H1 (cell line): ENCODE measurements around the gene SKAP2. TPM values are rescaled to one million over a fixed set of nuclear protein-coding genes. Genes with fewer than 3 reads are reported as not detected.

Source experiments
- CTCF ChIA-PET: fragments of 300-600 bp; sonication (Branson Sonifier 250); formaldehyde crosslinking; loops from one replicate; lab custom pipeline; 2021; ENCODE audit not compliant: partially characterized antibody; lab: Charles Lee
- POLR2A ChIA-PET: fragments of 300-600 bp; sonication (Branson Sonifier 250); formaldehyde crosslinking; loops from one replicate; lab custom pipeline; 2021; ENCODE audit warnings: inconsistent platforms; ENCODE audit not compliant: partially characterized antibody; lab: Charles Lee
- DNase-seq, 2 experiments: peaks; one replicate each; pipeline versions ENCODE4 v3.0.0 to v3.0.0-alpha.2; 2010 to 2022; ENCODE audit warnings: low spot score in 2 of 2, low read depth in 1 of 2, mixed read lengths in 1 of 2
- FAIRE-seq: peaks from 2 replicates; lab custom pipeline; 2011; peaks lifted over from hg19 to GRCh38; lab: Jason Lieb, UNC
- H2AFZ ChIP-seq: 2 replicates; pipeline ENCODE4 v1.8.1; 2012; ENCODE audit warnings: low read length, inconsistent platforms
- H2AK5ac ChIP-seq: 2 replicates; pipeline ENCODE4 v1.6.1; 2013; ENCODE audit warnings: low read depth, low read length
- H2BK120ac ChIP-seq: replicated peaks from 2 replicates; pipeline ENCODE3; 2013; ENCODE audit warnings: low read depth, low read length, inconsistent platforms
- H2BK12ac ChIP-seq: 2 replicates; pipeline ENCODE4 v1.6.1; 2013; ENCODE audit warnings: low read depth, low read length
- H2BK15ac ChIP-seq: 2 replicates; pipeline ENCODE4 v1.6.1; 2013; ENCODE audit warnings: low read length
- H2BK20ac ChIP-seq: 2 replicates; pipeline ENCODE4 v1.6.1; 2013; ENCODE audit warnings: low read length
- H2BK5ac ChIP-seq: 2 replicates; pipeline ENCODE4 v1.6.1; 2013; ENCODE audit warnings: low read depth, low read length
- H3K14ac ChIP-seq: 2 replicates; pipeline ENCODE4 v1.6.1; 2013; ENCODE audit warnings: inconsistent platforms; ENCODE audit not compliant: insufficient read length
- H3K18ac ChIP-seq: 2 replicates; pipeline ENCODE4 v1.6.1; 2013; ENCODE audit warnings: low read length; ENCODE audit errors: extremely low read depth
- H3K23ac ChIP-seq: 2 replicates; pipeline ENCODE4 v1.6.1; 2013; ENCODE audit warnings: inconsistent platforms; ENCODE audit not compliant: insufficient read length
- H3K23me2 ChIP-seq: 2 replicates; pipeline ENCODE4 v1.6.1; 2013; ENCODE audit warnings: low read depth, low read length
- H3K27ac ChIP-seq: 2 replicates; pipeline ENCODE4 v1.6.1; 2011; ENCODE audit warnings: low read depth, low read length, inconsistent platforms
- H3K27me3 ChIP-seq, 4 experiments: replicated peaks in 1 of 4; 1 replicate in 1 of 4; 2 replicates in 3 of 4; pipeline versions ENCODE4 v1.6.1 to v1.8.1; 2011 to 2013; ENCODE audit warnings: low read length in 3 of 4, mild to moderate bottlenecking in 3 of 4, inconsistent platforms in 2 of 4, mixed read lengths in 2 of 4, moderate library complexity in 1 of 4; ENCODE audit not compliant: control insufficient read depth in 3 of 4, insufficient read depth in 3 of 4; ENCODE audit errors: extremely low read depth in 1 of 4
- H3K36me3 ChIP-seq, 4 experiments: 2 replicates each; pipeline versions ENCODE4 v1.6.1 to v1.8.1; 2011 to 2013; ENCODE audit warnings: mild to moderate bottlenecking in 4 of 4, low read length in 3 of 4, moderate library complexity in 2 of 4, control low read depth in 1 of 4, inconsistent platforms in 1 of 4; ENCODE audit not compliant: insufficient read depth in 4 of 4, control insufficient read depth in 2 of 4
- H3K4ac ChIP-seq: replicated peaks from 2 replicates; pipeline ENCODE3; 2013; ENCODE audit warnings: low read length, low read depth, mixed read lengths, inconsistent platforms; ENCODE audit not compliant: insufficient read length
- H3K4me1 ChIP-seq, 4 experiments: replicated peaks in 1 of 4; 1 replicate in 1 of 4; 2 replicates in 3 of 4; pipeline versions ENCODE4 v1.6.1 to v1.8.1; 2011 to 2013; ENCODE audit warnings: low read length in 3 of 4, inconsistent platforms in 2 of 4, mixed read lengths in 1 of 4; ENCODE audit not compliant: insufficient read depth in 4 of 4, control insufficient read depth in 3 of 4
- H3K4me2 ChIP-seq, 2 experiments: 2 replicates each; pipeline versions ENCODE4 v1.6.1 to v1.8.1; 2011 to 2013; ENCODE audit warnings: low read depth in 2 of 2, low read length in 2 of 2, control low read depth in 1 of 2, inconsistent platforms in 1 of 2, mild to moderate bottlenecking in 1 of 2; ENCODE audit not compliant: insufficient read depth in 1 of 2
- H3K4me3 ChIP-seq, 4 experiments: fragments of 200-600, 300-600 bp in 1 of 4; sonication (generic), shearing (Covaris generic), sonication (Bioruptor Twin) in 1 of 4; 2 replicates each; pipeline versions ENCODE4 v1.5.1 to v1.8.1; 2011 to 2016; ENCODE audit warnings: low read length in 4 of 4, low read depth in 3 of 4, control low read depth in 2 of 4, inconsistent platforms in 2 of 4, mild to moderate bottlenecking in 2 of 4, mixed read lengths in 1 of 4, moderate library complexity in 1 of 4; ENCODE audit not compliant: insufficient read depth in 2 of 4; ENCODE audit errors: extremely low read depth in 1 of 4
- H3K56ac ChIP-seq: replicated peaks from 2 replicates; pipeline ENCODE3; 2013; ENCODE audit warnings: low read depth, mild to moderate bottlenecking, mixed read lengths, low read length, inconsistent platforms; ENCODE audit not compliant: insufficient read length
- H3K79me1 ChIP-seq: 2 replicates; pipeline ENCODE4 v1.6.1; 2013; ENCODE audit warnings: low read depth, low read length, control low read depth
- H3K79me2 ChIP-seq, 2 experiments: 2 replicates each; pipeline versions ENCODE4 v1.6.1 to v1.8.1; 2012 to 2013; ENCODE audit warnings: low read length in 2 of 2, mild to moderate bottlenecking in 2 of 2, inconsistent platforms in 1 of 2; ENCODE audit not compliant: insufficient read depth in 2 of 2, control insufficient read depth in 1 of 2
- H3K9ac ChIP-seq, 4 experiments: replicated peaks in 1 of 4; 1 replicate in 1 of 4; 2 replicates in 3 of 4; pipeline versions ENCODE4 v1.6.1 to v1.8.1; 2011 to 2013; ENCODE audit warnings: low read depth in 3 of 4, low read length in 3 of 4, control low read depth in 2 of 4, mild to moderate bottlenecking in 2 of 4, moderate library complexity in 2 of 4, inconsistent platforms in 1 of 4; ENCODE audit errors: extremely low read depth in 1 of 4
- H3K9me3 ChIP-seq, 2 experiments: 2 replicates each; pipeline versions ENCODE4 v1.6.1 to v1.8.1; 2012 to 2013; ENCODE audit warnings: mild to moderate bottlenecking in 2 of 2, moderate library complexity in 2 of 2, control low read depth in 1 of 2, inconsistent platforms in 1 of 2, low read depth in 1 of 2, low read length in 1 of 2, mixed read lengths in 1 of 2; ENCODE audit not compliant: insufficient read depth in 2 of 2
- H4K20me1 ChIP-seq, 2 experiments: replicated peaks in 1 of 2; 2 replicates each; pipeline versions ENCODE3 to v1.8.1; 2011 to 2013; ENCODE audit warnings: inconsistent platforms in 2 of 2, low read length in 2 of 2, mild to moderate bottlenecking in 1 of 2; ENCODE audit not compliant: insufficient read depth in 2 of 2, control insufficient read depth in 1 of 2
- H4K5ac ChIP-seq: 2 replicates; pipeline ENCODE4 v1.6.1; 2013; ENCODE audit warnings: low read length, low read depth, mixed read lengths, inconsistent platforms; ENCODE audit not compliant: insufficient read length
- H4K8ac ChIP-seq: 2 replicates; pipeline ENCODE4 v1.8.0; 2013; ENCODE audit warnings: mild to moderate bottlenecking, moderate library complexity, low read length, inconsistent platforms; ENCODE audit not compliant: insufficient read depth; ENCODE audit errors: extremely low read depth
- H4K91ac ChIP-seq: replicated peaks from 2 replicates; pipeline ENCODE3; 2013; ENCODE audit warnings: low read length, mixed read lengths, inconsistent platforms; ENCODE audit not compliant: insufficient read length
- ASH2L ChIP-seq: fragments of 200-600, 300-600 bp; sonication (generic); IDR thresholded peaks from one replicate; pipeline ENCODE4 v1.7.1; 2017; ENCODE audit warnings: low read length
- CEBPB ChIP-seq: IDR thresholded peaks from 2 replicates; pipeline ENCODE4 v1.6.1; 2012; ENCODE audit warnings: low read depth, low read length
- EP300 ChIP-seq, 2 experiments: IDR thresholded peaks; 1 replicate in 1 of 2; 2 replicates in 1 of 2; pipeline ENCODE4 v1.6.1; 2011 to 2012; ENCODE audit warnings: low read depth in 2 of 2, low read length in 2 of 2, mild to moderate bottlenecking in 2 of 2, borderline replicate concordance in 1 of 2, inconsistent platforms in 1 of 2, moderate library complexity in 1 of 2
- FOSL1 ChIP-seq: IDR thresholded peaks from 2 replicates; pipeline ENCODE4 v1.6.1; 2011; ENCODE audit warnings: mild to moderate bottlenecking, low read depth, low read length, moderate library complexity; ENCODE audit not compliant: insufficient read depth
- POU5F1 ChIP-seq: IDR thresholded peaks from 2 replicates; pipeline ENCODE4 v1.6.1; 2011; ENCODE audit warnings: low read depth, mild to moderate bottlenecking, low read length, moderate library complexity
- SP4 ChIP-seq: IDR thresholded peaks from 2 replicates; pipeline ENCODE4 v1.6.1; 2012; ENCODE audit warnings: low read length, inconsistent platforms
- SUZ12 ChIP-seq: fragments of 200-600 bp; sonication (generic); IDR thresholded peaks from 2 replicates; pipeline ENCODE4 v1.6.1; 2012; ENCODE audit warnings: mild to moderate bottlenecking, inconsistent platforms, low read length, moderate library complexity, mixed read lengths
- TCF12 ChIP-seq: IDR thresholded peaks from 2 replicates; pipeline ENCODE4 v1.6.1; 2011; ENCODE audit warnings: low read depth, mild to moderate bottlenecking, low read length
- WGBS, 2 experiments: shearing (Covaris generic) in 1 of 2; methylation state at CpG; one replicate each; pipeline versions ENCODE4 v1.1.6 to v1.1.7; 2013 to 2015; ENCODE audit warnings: low lambda C conversion rate in 2 of 2, mixed read lengths in 2 of 2, inconsistent platforms in 1 of 2, low coverage in 1 of 2, missing lambda C conversion rate in 1 of 2; ENCODE audit not compliant: insufficient replicate concordance in 2 of 2, insufficient coverage in 1 of 2, insufficient read length in 1 of 2; ENCODE audit errors: extremely low coverage in 1 of 2, missing lambda C conversion rate in 1 of 2; 5-methylcytosine and 5-hydroxymethylcytosine counted together
- polyA plus RNA-seq, 7 experiments: library from polyadenylated mRNA; depleted of rRNA in 3 of 7; stranded (reverse) in 5 of 7; unstranded in 2 of 7; fragments of >200 nt in 5 of 7; fragments of 200-250 nt in 2 of 7; gene quantifications; 1 replicate in 5 of 7; 2 replicates in 1 of 7; 4 replicates in 1 of 7; pipeline versions ENCODE4 v1.2.1 to v1.2.3, GENCODE V29; 2011 to 2013; ENCODE audit warnings: missing spikeins in 2 of 7, mixed read lengths in 2 of 7
- total RNA-seq: library from RNA; stranded (reverse); fragmentation: NEBNext Ultra II Directional; extraction: Animal tissue kit (Norgen Biotek cat#: 25700); gene quantifications from 2 replicates; pipeline ENCODE4 v1.2.1, GENCODE V29; 2021
- TF ChIP-seq, protein P1 (sequence below), 3 experiments: IDR thresholded peaks; 1 replicate in 2 of 3; 2 replicates in 1 of 3; pipeline versions ENCODE4 v1.5.1 to v1.6.1; 2011; ENCODE audit warnings: low read length in 3 of 3, mild to moderate bottlenecking in 3 of 3, inconsistent platforms in 2 of 3, low read depth in 1 of 3, moderate library complexity in 1 of 3; ENCODE audit not compliant: insufficient read depth in 1 of 3; ENCODE audit errors: control extremely low read depth in 1 of 3

Gene SKAP2
- total and polyA plus RNA-seq, 2 of the 8 experiments (the other 6 are each of a cell fraction or from before 2014, with no cell fraction given) = 0.53 to 5.1 TPM

- WGBS, 2 experiments = 92% methylated on average over 4 of the region's 4 CpGs; no CpG with 5 or more reads in 1 of the 2 experiments
- H3K4me1 ChIP-seq = peaks cover 0 to 2% (median 0%) of the 10 kb centered on the region in 4 experiments; a peak in 2 of 7 replicates
- no peak overlapping the region for H2AFZ ChIP-seq
- ChIA-PET CTCF (interaction anchor here (1.0 to 6.5 kb wide), 12 partner anchors 37 to 499 kb away, joined by 3 to 59 read pairs (median 3); no protein-coding TSS in a partner anchor), POLR2A (interaction anchor here (0.8 kb wide), 1 partner anchor 631 kb away, joined by 3 read pairs; no protein-coding TSS in a partner anchor)
- H2BK12ac ChIP-seq = no peak overlapping the region
- no peak overlapping the region for H3K14ac ChIP-seq
- H3K4me2 ChIP-seq = no peak overlapping the region
- H3K27ac ChIP-seq = no peak overlapping the region
- H2BK120ac ChIP-seq = no peak overlapping the region
- no peak overlapping the region for H2AK5ac ChIP-seq
- H3K4ac ChIP-seq = no peak overlapping the region
- H4K8ac ChIP-seq = no peak overlapping the region
- no peaks in the 10 kb centered on the region for H4K20me1 ChIP-seq
- no peak overlapping the region for H3K18ac ChIP-seq
- no peaks in the 10 kb centered on the region for H3K36me3 ChIP-seq
- no peak overlapping the region for H4K91ac ChIP-seq
- DNase-seq (no peak), FAIRE-seq (no peak)
- no peak overlapping the region for H4K5ac ChIP-seq
- H2BK20ac ChIP-seq = no peak overlapping the region
- H3K4me3 ChIP-seq = no peak overlapping the region
- no peak overlapping the region for H2BK5ac ChIP-seq
- no peak overlapping the region for H3K56ac ChIP-seq
- no peak overlapping the region for H3K23ac ChIP-seq
- no peaks in the 10 kb centered on the region for H3K79me1 ChIP-seq
- no peak overlapping the region for H3K9ac ChIP-seq
- no peaks in the 10 kb centered on the region for H3K9me3 ChIP-seq
- no peak overlapping the region for H2BK15ac ChIP-seq
- no peak for TF ChIP-seq EP300 (IDR thresholded peaks at IDR 0.05; ENCODE audit: borderline replicate concordance in 1 of 2, low read depth in 2 of 2, low read length in 2 of 2)
- TF ChIP-seq FOSL1 = no peak
- TF ChIP-seq SUZ12 = no peak
- TF ChIP-seq CEBPB = no peak
- TF ChIP-seq, protein P1, sequence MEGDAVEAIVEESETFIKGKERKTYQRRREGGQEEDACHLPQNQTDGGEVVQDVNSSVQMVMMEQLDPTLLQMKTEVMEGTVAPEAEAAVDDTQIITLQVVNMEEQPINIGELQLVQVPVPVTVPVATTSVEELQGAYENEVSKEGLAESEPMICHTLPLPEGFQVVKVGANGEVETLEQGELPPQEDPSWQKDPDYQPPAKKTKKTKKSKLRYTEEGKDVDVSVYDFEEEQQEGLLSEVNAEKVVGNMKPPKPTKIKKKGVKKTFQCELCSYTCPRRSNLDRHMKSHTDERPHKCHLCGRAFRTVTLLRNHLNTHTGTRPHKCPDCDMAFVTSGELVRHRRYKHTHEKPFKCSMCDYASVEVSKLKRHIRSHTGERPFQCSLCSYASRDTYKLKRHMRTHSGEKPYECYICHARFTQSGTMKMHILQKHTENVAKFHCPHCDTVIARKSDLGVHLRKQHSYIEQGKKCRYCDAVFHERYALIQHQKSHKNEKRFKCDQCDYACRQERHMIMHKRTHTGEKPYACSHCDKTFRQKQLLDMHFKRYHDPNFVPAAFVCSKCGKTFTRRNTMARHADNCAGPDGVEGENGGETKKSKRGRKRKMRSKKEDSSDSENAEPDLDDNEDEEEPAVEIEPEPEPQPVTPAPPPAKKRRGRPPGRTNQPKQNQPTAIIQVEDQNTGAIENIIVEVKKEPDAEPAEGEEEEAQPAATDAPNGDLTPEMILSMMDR (IDR thresholded peaks at IDR 0.05; ENCODE audit: control extremely low read depth in 1 of 3, insufficient read depth in 1 of 3, low read depth in 1 of 3, low read length in 3 of 3) = no peak
- TF ChIP-seq SP4 = no peak
- no peak for TF ChIP-seq ASH2L
- no peak for TF ChIP-seq TCF12
- TF ChIP-seq POU5F1 = no peak
- H3K27me3 ChIP-seq = no peaks in the 10 kb centered on the region
- H3K23me2 ChIP-seq = no peaks in the 10 kb centered on the region
- H3K79me2 ChIP-seq = no peaks in the 10 kb centered on the region
Measured at GRCh38 chr7:26663874-26664273, 200.5 kb downstream of the SKAP2 start.
